Anterior cingulate cortex (tissue), 58 donors: ENCODE results near the gene ELN.

Experiments used
- DNase-seq, 58 donors: peaks; one replicate each; lab custom pipeline; 2025; lab: John Stamatoyannopoulos, UW

ELN gene

DNA sequence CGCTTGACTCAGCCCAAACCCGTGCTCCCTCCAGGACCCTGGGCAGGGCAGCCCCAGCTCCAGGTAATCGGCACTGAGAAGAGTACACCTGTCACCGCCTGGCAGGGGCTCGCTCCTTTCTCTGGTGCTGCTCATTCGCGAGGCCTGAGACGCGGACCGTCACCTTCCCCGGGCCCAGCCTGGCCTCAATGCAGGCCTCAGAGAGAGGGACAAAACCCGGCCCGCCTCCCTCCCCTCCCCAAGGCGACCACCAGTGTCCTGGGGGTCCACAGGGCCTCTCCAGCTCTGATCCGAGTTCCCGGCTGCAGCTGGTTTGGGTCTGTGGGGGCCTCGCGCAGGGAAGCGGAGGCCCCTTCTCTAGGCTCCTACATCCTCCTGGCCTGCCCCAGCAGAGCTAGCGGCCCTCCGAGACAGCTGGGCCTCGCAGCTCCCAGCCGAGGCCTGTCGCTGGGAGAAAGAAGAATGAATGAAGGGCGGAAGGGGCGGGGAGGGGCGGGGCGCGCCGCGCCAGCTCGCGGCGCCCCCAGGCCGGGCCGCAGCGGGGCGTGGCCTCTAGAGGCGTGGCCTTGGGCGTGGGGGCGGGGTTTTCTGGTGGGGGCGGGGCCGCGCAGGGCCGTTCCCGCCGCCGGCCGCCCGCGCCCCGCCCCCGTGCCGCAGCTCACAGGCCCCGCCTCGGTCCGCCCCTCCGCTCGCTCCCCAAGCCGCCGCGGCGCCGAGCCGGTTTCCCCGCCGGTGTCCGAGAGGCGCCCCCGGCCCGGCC lies 55.3 kb downstream of the ELN start, which contains the start of gene LIMK1:
TSS of gene LIMK1 (plus strand) at position 688 of the 760 bp plus-strand sequence. CDS start 187 bp downstream, outside the sequence.
- DNase-seq = peak; percentile 9 to 87 (median 76)

DNA sequence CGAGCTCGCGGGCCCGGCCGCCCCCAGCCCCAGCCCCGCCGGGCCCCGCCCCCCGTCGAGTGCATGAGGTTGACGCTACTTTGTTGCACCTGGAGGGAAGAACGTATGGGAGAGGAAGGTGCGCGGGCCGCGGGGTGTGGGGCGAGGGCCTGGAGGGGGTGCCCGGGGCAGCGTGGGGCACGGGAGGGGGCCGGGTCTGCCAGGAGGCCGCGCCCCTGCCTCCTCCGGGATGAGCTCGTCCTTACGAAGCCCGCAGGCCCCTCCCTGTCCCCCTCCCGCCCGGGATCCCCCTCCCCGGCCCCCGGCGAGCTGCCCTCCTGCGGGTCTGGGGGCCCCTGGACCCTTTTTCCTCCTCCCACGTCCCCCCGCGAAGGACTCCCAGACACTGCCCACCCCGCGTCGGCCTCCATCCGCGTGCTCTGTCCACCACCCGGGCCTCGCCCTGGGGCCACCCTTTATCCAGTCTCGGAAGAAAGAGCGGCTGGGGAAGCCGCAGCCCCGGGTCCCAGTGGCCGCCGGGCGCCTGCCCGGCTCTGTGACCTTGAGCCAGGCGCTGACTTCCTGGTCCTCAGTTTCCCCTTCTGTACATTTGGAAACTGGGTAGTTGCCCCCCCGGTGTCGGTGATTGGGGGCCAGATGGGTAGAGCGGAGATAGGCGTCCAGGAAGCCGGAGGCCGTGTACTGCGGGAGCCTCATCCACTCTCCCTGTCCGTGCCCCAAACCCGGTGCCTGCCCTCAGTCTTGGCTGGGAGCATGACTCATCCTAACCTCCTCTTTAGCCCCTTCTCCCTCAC lies 56.2 kb downstream of the ELN start:
- peak in 6 of 58 donors; percentile 8 to 60 (median 49) for DNase-seq

DNA sequence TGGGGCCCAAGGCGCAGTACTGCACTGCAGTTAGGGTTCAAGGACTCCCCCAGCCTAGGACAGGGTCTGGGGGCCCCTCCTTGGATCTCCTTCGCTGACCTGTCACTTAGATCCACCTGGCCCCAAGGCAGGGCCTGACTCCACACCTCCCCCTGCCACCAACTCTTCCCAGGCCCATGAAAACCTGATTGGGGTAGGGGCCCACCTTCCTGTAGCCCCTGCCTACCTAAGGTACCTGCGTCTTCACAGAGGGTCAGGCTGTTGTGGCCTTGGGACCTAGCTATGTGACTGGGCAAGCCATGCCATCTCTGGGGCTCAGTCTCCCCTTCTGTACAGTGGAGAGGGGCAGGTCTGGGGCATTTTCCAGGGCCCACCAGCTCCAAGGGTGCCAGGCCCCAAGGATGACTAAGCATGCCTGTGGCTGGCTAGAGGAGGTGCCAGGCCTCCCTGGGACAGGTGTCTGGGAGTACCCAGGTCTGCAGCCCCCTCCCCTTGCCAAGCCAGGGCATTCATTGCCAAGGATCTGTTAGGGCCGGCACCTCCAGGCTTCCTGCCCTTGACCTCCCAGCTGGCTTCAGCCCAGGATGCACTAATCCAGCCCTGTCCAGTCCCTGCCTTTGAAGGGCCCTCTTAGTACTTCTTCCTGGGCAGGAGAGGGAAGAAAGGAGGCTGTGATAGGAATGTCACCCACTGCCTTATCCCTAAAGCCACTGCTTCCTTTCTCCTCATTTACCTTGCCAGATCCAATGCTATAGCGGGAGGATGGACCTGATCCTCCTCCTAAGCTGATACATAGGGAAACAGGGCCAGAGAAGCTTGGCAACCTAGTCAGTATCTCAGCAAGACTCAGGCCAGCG lies 57.0 kb downstream of the ELN start:
- DNase-seq = peak in 1 of 58 donors; percentile 6

DNA sequence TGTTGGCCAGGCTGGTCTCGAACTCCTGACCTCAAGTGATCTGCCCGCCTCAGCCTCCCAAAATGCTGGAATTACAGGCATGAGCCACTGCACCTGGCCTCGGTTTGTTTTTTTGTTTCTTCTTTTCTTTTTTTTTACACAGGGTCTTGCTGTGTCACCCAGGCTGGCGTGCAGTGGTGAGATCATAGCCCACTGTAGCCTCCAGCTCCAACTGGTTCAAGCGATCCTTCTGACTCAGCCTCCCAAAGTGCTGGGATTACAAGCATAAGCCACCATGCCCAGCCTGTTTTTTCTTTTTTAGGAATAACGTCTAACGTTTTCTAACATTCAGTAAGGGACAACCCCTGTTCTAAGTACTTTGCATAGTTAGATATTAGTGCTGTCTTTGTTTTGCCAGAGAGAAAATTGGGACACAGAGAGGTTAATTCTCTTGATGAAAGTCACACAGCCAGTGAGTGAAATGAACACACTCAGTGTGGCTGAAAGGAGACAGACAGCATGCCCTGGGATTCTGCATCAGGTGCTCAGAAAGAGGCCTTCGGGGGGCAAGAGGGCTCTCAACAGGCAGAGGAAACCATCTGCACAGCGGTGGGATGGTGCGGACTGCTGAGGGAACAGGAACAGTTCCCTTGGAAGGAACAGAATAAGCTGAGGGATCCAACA lies 59.9 kb downstream of the ELN start:
- no peak for DNase-seq

DNA sequence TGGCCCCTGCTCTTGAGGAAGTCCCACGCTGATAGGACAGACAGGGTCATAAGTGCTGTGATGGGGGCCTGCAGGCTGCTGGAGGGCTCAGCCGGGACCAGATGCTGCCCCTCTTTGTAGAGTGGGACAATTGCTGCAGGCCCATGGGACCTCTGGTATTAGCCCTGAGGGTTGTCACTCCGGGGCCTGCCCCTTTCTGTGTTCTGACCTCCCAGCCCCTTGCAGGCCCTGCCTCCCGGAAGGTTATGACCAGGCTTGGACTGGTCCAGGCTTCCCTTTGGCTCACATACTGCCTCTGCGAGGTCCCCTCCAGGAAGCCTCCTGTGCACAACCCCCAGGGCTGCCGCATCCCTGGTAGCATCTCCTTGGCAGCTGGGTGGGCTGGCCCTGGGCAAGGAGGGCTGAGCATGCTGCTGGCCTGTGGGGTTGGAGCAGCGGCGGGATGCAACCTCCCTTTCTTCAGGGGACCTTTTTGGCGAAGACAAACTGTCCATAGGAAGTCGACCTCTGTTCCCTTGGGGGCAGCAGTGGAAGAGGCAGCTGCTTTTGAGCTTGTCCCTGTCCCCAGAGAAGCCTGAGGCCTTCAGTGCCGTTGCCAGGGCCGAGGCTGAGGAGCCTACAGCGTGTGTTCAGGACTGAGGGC lies 64.5 kb downstream of the ELN start:
- peak in 1 of 58 donors; percentile 15 for DNase-seq

DNA sequence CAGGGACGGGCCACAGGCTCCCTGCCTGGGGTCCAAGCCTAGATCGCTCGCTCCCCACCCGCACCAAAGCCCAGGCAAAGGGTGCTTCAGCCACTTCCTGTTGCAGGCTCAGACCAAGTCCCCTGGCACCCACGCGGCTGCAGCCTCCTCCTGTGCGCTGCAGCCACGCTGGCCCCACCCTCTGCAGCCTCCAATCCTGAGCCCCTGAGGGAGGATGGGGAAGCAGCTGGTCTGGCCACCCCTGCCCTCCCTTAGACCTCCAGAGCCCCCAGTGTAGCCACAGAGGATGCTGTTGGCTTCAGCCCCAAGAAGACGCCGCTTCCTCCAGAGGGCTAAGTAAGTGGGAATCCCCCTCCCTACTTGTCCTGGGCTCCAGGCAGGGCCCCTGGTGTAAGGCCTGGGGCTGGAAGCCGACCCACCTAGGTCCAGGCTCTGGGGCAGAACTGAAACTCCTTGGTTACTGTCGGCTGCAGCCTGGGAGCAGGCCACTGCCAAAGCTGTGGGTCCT lies 65.0 kb downstream of the ELN start:
- DNase-seq = peak in 28 of 58 donors; percentile 8 to 41 (median 24)

DNA sequence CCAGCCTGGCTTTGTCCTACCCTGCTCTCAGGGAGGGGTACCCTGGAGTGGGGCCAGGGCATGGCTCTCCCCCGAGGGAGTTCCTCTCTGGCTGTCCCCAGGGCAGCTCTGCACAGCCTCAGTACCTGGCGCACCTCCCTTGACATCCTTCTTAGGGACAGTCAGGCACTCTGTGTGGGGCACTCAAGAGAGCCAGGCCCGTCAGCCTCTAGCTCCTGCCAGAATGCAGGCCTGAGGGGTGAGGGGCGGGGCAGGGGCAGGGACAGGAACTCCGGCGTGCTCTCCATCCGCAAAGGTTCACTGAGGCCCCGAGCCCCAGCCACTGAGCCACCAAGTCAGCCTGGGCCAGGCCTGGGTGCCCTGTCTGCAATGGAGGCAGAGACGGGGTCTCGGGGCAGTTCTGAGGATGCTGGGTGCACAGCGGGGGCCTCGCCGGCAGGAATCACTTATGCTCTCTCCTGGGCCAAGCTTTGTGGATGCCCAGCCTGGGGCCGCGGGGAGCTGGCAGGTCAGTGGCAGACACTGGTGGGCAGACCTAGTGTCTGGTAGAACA lies 65.8 kb downstream of the ELN start:
- DNase-seq = peak in 3 of 58 donors; percentile 10 to 44 (median 20)

DNA sequence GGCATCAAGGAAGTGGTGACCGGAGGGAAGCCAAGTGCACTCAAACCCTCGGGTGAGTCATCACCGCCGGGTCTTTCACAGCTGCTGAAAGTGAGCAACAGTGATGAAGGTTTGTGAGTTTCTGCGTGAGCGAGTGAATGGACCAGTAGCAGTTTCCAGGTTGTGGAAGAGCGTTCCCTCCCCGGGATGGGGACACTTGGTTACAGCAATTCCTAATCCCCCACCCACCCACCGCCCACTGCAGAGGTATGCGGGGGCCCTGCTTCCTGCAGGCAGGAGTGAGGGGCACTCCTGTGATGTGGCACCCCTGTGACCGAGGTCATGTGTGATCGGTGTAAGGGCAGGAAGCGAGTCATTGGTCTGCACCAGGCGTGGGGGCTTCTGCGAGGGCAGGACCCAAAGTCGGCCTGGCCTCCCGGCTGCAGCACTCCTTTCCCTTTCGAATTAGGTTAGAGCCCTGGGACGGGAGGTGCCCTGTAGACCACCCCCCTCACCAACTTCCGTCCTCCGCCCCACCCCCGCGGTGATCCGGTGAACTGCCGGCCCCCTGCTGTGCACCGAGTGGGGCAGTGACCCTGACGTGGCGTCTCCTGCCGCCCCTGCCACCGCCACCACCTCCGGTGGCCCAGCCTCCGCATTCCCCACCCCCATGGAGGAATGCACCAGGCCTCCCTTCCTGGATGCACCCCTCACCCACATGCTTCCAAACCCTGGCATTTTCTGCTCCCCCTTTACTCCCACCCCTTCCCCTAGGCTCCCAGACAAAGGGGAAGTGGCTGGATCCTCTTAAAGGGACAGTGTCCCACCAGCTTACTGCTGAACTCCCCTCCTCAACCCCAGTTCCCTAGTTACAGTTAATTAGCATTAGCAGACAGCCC lies 66.5 kb downstream of the ELN start:
- DNase-seq = peak in 27 of 58 donors; percentile 4 to 64 (median 20)

DNA sequence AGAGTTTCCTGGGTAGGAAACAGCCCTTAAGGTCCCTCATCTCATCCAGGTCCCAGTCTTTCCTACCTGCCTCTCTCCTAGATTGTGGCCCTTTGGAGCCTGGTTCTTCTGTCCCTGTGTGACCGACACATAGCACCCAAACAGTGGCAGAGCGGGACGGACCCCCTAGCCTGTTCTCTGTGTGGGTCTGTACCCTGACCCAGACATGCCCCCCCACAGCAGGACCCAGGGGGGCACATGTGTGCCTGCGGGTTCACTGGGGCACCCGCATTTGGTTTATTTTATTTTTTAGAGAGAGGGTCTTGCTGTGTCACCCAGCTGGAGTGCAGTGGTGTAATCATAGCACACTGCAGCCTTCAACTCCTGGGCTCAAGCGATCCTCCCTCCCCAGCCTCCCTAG lies 67.2 kb downstream of the ELN start:
- DNase-seq = no peak

DNA sequence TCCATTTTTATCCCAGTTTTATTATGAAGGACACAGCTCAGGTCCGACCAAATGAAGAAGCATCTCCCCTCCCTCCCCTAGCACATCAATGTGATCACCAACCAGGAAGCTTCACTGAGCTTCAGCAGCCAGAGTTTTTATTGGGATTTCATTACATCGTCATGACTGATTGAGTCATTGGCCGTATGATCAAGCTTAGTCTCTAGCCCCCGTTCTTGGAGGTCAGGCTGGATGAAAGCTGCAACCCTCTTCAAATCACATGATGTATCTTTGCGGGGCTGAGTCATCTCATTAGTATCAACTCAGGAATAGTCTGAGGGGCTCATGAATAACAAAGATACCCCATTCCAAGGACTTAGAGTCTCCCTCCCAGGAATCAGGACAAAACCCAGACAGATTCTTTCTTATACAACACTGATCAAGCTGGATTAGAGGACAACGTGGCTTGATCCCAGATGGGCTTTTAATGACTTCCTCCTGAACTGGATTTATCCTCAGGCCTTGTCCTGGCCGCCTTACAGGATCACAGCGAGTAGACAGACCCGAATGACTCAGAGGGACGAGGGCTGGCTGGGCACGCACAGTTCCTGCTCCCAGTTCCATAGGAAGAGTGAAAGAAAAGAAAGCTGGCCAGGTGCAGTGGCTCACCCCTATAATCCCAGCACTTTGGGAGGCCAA lies 70.1 kb downstream of the ELN start:
- DNase-seq = no peak

DNA sequence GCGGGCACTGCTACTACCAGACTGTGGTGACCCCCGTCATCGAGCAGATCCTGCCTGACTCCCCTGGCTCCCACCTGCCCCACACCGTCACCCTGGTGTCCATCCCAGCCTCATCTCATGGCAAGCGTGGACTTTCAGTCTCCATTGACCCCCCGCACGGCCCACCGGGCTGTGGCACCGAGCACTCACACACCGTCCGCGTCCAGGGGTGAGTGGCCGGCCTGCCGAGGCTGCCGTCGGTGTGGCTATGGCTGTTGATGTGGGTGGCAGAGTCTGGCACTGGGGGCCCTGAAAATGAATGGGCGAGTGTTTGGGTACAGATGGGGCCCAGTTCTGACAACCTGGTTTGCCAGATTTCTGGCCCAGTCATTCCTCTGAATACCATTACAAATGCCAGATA lies 71.1 kb downstream of the ELN start:
- no peak for DNase-seq

DNA sequence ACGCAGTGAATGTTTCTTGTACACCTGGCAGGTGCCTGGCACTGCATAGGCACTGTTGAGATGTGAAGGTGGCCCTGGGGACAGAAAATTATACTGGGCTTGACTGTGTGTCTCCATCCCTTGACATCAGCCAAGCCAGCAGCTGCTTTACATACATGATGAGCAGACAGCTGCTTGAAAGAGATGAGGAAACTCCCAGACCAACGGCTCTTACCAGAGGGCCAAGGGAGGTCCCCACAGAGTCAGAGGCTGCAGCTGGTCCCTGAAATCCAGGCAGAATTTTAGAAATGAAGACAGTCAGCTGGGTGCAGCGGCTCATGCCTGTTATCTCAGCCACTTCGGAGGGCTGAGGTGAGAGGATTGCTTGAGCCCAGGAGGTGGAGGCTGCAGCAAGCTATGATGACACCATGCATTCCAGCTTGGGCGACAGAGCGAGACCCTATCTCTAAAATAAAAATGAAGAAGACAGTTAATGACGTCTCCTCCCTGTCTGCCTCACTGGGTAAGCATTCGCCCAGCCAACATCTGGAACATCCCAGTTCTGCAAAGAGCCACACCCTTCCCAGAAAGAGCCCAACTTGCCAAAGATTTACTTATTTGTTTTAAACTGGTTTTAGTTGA lies 73.2 kb downstream of the ELN start:
- DNase-seq = no peak

DNA sequence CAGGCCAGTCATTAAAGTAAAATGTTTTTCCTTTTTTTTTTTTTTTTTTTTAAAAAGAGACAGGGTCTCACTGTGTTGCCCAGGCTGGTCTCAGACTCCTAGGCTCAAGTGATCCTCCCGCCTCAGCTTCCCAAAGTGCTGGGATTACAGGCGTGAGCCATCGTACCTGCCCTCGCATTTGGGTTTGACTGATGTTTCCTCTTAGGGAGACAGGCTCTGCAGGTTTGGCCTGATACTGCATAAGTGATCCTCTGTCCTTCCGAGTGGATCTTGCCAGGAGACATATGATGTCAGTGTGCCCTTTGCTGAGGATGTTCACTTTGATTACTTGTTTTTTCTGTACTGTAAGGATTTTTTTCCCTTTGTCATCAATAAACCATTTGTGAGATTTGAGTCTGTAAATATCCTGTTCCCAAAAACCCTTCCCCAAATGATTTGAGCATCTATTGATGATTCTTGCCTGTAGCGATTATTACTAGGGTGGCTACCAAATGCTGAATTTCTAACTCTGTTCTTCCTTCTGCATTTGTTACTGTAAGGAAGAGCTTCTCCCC lies 75.3 kb downstream of the ELN start:
- no peak for DNase-seq

DNA sequence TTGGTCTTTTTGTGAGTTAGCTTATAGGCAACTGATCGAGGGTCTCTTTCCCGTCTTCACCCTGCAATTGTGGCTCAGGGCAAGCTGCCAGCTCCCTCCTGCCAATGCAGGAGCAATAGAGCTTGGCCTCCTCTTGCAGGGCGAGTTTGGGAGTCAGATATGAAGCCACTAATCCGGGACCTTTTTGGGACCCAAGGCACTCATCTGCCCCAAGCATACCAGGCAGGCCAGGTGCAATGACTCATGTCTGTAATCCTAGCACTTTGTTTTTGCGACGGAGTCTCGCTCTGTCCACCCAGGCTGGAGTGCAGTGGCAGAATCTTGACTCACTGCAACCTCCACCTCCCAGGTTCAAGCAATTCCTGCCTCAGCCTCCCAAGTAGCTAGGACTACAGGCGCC lies 76.7 kb downstream of the ELN start:
- DNase-seq = no peak

DNA sequence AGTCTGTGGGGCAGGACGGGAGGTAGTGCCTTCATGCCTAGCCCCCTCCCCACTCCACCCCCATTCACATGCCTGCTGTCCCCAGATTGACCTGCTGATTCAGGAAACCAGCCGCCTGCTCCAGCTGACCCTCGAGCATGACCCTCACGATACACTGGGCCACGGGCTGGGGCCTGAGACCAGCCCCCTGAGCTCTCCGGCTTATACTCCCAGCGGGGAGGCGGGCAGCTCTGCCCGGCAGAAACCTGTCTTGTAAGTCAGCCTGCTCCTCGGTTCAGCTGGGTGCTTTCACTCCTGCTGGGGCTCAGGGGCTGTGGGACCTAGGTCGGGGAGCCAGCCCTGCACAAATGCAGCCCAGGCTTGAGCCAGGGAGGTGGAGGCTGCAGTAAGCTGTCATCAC lies 78.0 kb downstream of the ELN start:
- no peak for DNase-seq

DNA sequence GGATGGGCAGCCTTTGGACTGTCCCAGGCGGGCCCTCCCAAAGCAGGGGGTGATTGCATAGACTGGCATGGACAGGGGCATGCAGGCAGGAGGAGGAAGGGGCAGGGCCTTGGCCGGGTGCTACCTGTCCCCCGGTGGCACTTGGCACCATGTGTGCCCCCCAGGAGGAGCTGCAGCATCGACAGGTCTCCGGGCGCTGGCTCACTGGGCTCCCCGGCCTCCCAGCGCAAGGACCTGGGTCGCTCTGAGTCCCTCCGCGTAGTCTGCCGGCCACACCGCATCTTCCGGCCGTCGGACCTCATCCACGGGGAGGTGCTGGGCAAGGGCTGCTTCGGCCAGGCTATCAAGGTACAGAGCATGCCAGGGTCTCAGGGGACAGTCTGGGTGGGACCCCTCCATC lies 78.9 kb downstream of the ELN start:
- DNase-seq = no peak

DNA sequence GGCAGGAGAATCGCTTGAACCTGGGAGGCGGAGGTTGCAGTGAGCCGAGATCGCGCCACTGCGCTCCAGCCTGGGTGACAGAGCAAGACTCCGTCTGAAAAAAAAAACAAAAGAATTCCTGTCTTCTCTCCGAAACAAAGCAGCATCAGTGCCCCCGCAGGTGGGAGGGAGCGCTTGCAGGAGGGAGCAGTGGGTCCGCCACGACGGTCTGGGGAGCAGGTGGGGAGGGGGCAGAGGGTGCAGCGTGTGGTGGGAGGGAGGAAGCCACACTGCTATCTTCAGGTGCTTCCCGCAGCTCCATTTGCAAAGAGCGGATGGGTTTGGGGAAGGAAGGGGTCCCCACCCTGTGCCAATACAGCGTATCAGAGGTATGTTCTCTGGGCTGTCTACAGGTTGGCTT lies 87.4 kb downstream of the ELN start:
- no peak for DNase-seq
